Right cardiac atrium (tissue), 5 donors: Measurements from ENCODE around the gene PROM1. TPM values are rescaled to one million over a fixed set of nuclear protein-coding genes. Genes with fewer than 3 reads are reported as not detected.

Source experiments
- ATAC-seq, 2 donors: fragments of 200-7000 bp; cut with Tn5 transposase; one replicate each; pipeline versions ENCODE4 v1.8.0 to v1.9.1; 2020; ENCODE audit warnings: moderate library complexity in 2 of 2, mild to moderate bottlenecking in 1 of 2
- DNase-seq, 3 donors: peaks; one replicate each; pipeline ENCODE4 v3.0.0-alpha.2; 2020
- H3K27ac ChIP-seq: one replicate; pipeline ENCODE4 v1.5.1; 2013; ENCODE audit warnings: mild to moderate bottlenecking, low read length, control low read depth, moderate library complexity
- H3K27me3 ChIP-seq: one replicate; pipeline ENCODE4 v1.6.1; 2013; ENCODE audit not compliant: control insufficient read depth, insufficient read depth
- H3K4me1 ChIP-seq: one replicate; pipeline ENCODE4 v1.6.1; 2013; ENCODE audit warnings: low read length; ENCODE audit not compliant: control insufficient read depth, insufficient read depth
- H3K4me3 ChIP-seq: one replicate; pipeline ENCODE4 v1.5.1; 2013; ENCODE audit warnings: low read length, control low read depth
- H3K9me3 ChIP-seq: one replicate; pipeline ENCODE4 v1.6.1; 2013; ENCODE audit warnings: low read length; ENCODE audit not compliant: control insufficient read depth
- WGBS: extraction: QIAGEN DNeasy Blood & Tissue Kit; methylation state at CpG from one replicate; pipeline ENCODE4 v1.1.7; 2013; 5-methylcytosine and 5-hydroxymethylcytosine counted together
- intact Hi-C, 4 donors: fragments of 100-400 bp; cut with DNase I; formaldehyde crosslinking; loops; one replicate each; pipeline versions ENCODE4 v1.11.0 to v1.14.0; 2022 to 2023
- polyA plus RNA-seq: library from polyadenylated mRNA; stranded (reverse); fragments of 200-250 nt; gene quantifications from one replicate; pipeline ENCODE4 v1.2.3, GENCODE V29; 2013
- total RNA-seq, 4 donors: library from RNA; stranded (reverse); fragmentation: NEBNext Ultra II Directional; extraction: Animal tissue kit (Norgen Biotek cat#: 25700); gene quantifications; one replicate each; pipeline ENCODE4 v1.2.1, GENCODE V29; 2021
- donor health status: healthy with polysubstance abuse.
- donor health status: DM: no; HTN: yes; CAD: no.
- donor health status: DM: no; HTN: no; CAD: no.
- donor health status: DM: no; HTN: yes; CAD: no; lungs with severe emphysema.
- donor health status: DM: yes; HTN: yes; CAD: no.

The PROM1 gene
- total and polyA plus RNA-seq, 5 donors = 3.2 to 12.3 (median 5.6) TPM

DNA sequence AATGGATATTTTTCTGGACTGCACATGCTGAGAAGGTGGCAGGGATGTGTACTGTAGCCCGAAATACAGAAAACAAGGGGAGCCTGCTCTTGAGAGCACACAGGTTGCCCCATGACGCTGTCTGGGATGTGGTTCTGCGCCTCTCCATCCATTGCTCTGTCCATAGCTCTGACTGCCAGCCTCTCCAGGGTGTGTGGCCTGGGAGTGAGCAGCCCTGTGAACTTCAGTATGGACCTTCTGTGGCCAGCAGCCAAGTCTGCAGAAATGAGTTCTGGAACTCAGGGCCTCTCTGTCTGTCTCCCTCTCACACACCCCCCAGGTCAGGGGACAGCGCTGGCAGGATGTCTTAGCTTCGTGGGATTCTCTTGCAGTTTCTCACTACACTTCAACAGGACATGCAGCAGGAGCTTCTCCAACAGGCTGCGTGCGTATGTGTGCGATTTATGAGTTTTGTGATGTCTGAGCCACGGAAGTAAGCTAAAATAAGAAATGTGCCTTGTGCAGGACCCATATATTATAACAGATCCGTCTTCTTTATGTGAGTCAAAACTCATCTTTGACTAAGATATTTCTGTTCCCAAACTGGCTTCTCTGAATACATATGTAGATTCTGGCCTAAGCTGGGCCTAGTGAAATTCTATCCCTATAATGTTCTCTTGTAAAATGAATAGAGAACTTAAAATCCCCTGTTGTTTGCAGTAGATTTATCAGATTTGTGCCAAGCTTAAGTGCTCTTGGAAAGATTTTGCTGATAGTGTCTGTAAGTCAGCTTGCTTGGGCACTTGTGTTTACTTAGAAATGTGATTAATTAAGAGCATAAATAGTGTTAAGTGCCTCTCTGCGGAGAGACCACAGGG lies 40.0 kb downstream of the PROM1 start:
- 82% methylated on average over 11 of the region's 11 CpGs for WGBS
- no peaks in the 10 kb centered on the region for H3K9me3 ChIP-seq
- H3K4me3 ChIP-seq = no peak overlapping the region
- no peak overlapping the region for H3K27ac ChIP-seq
- no peaks in the 10 kb centered on the region for H3K27me3 ChIP-seq
- no peak for ATAC-seq
- intact Hi-C loops = no loop called here
- DNase-seq = no peak
- peaks cover 2% of the 10 kb centered on the region for H3K4me1 ChIP-seq

DNA sequence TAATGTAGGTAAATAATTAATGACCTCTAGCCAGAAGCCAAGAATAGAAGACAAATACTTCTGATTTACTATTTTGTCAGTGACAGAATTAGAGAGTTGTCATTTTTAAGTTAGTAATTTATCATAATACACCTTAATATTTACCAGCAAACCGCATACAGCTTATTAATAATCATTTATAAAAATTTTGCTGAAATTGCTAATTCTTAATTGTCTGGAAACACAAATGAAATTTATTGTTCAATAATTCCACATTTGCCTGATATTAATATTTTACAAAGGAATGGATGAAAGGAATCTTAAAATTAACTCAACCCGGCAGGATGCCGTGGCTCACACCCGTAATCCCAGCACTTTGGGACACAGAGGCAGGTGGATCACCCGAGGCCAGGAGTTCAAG lies 44.7 kb downstream of the PROM1 start:
- no peak for DNase-seq
- Histone ChIP-seq H3K27ac (no peak overlapping the region), H3K4me1 (peaks cover 2% of the 10 kb centered on the region), H3K27me3 (no peaks in the 10 kb centered on the region), H3K9me3 (no peaks in the 10 kb centered on the region), H3K4me3 (no peak overlapping the region)
- 96% methylated on average over 5 of the region's 5 CpGs for WGBS
- intact Hi-C loops = no loop called here
- no peak for ATAC-seq

DNA sequence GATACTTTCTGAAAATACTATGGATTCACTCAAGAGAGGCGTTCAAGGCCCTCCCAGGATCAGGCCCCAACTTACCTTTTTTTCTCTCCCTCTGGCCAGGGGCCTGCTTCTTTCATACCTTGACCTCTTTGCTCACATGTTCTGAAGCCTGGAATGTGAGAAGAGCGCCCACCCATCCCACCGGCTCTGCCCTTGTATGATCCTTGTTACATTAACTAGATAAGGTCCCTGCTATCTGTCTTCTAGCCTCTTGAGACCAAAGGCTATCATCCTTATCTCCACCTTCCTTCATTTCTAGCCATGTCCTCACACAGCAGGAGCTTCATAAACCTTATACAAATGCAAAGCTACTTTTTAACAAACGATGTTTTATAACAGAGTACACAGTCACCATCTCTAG lies 45.9 kb downstream of the PROM1 start:
- H3K9me3 ChIP-seq = no peaks in the 10 kb centered on the region
- ATAC-seq = no peak
- no peak for DNase-seq
- no peaks in the 10 kb centered on the region for H3K4me1 ChIP-seq
- WGBS = 82% methylated on average over 4 of the region's 4 CpGs
- no peak overlapping the region for H3K27ac ChIP-seq
- intact Hi-C loops = no loop called here
- no peak overlapping the region for H3K4me3 ChIP-seq
- H3K27me3 ChIP-seq = no peaks in the 10 kb centered on the region

DNA sequence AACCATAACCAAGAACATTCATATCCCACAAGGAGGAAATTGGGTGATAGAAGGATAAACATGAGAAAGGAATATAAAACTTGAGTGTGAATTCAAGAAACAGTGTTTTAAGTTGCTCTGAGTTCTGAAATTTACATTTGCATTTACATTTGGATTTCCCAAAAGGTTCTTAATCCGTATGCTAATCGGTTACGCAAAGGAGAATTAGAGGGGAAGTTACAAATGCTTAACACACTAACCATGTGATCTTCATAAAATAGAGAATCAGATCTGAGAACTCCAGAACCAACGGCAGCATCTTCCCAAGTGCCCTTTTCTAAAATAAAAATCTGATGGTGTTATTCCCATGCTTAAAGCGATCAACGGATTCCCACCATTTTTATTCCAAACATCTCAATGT lies 48.0 kb downstream of the PROM1 start:
- WGBS = 91% methylated on average over 6 of the region's 6 CpGs
- no peak overlapping the region for H3K4me3 ChIP-seq
- H3K9me3 ChIP-seq = no peaks in the 10 kb centered on the region
- DNase-seq (no peak), ATAC-seq (no peak)
- H3K27me3 ChIP-seq = no peaks in the 10 kb centered on the region
- intact Hi-C loops = no loop called here
- no peak overlapping the region for H3K27ac ChIP-seq
- H3K4me1 ChIP-seq = no peaks in the 10 kb centered on the region

DNA sequence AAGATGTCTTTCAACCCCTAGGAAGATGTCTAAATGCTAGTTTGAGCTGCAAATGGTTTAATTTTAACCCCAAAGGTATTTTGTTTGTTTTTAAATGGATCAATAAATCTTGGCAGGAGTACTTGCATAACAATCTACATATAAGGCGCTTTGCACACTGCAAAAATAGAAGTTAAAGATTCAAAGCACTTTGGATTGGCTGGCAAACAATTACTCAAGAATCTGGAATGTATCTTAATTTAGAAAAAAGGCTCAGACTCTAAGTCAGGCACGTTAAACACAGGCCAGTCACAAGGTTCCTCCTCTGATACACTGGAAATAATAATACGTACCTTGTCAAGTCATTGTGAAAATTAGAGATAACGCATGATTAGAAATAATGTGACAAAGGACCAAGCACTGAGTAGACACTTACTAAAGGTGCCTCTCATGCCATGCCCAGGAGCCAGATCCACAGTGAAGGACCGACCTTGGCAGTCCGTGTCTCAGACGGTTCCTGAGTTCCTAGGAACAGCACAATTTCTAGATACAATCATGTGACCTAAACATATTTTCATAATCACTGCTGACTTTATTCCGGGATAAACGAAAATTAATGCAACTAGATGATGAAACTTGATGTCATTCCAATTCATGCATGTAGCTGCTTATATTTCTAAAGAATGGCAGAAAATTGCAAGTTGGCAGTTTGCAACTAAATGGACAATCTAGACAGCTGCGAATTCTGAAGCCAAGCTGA lies 49.6 kb downstream of the PROM1 start:
- no peaks in the 10 kb centered on the region for H3K9me3 ChIP-seq
- DNase-seq (no peak), ATAC-seq (no peak)
- WGBS = 59% methylated on average over 10 of the region's 10 CpGs
- no peak overlapping the region for H3K27ac ChIP-seq
- H3K27me3 ChIP-seq = no peaks in the 10 kb centered on the region
- no peaks in the 10 kb centered on the region for H3K4me1 ChIP-seq
- no peak overlapping the region for H3K4me3 ChIP-seq
- intact Hi-C loops = no loop called here

DNA sequence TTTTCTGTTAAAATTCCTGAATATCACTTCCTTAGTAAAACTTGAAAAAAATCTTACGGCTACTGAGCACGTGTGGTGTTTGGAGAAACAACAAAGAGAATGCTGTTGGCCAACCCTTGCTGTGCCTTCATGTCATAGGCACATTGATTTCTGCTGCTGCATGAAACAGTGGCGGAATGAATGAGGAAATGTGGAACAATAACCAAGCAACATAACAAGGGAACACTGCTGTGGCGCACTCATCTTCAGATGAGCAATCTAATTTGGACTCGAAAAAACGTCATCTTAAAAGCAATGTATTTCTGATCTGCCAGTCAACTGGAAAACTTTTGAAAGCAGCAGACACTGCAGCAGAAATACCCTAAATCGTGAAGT lies 51.4 kb downstream of the PROM1 start:
- intact Hi-C loops = no loop called here
- no peak overlapping the region for H3K27ac ChIP-seq
- ATAC-seq = no peak
- H3K4me1 ChIP-seq = no peaks in the 10 kb centered on the region
- no peak overlapping the region for H3K4me3 ChIP-seq
- H3K27me3 ChIP-seq = no peaks in the 10 kb centered on the region
- 70% methylated on average over 7 of the region's 7 CpGs for WGBS
- DNase-seq = no peak
- H3K9me3 ChIP-seq = no peaks in the 10 kb centered on the region

DNA sequence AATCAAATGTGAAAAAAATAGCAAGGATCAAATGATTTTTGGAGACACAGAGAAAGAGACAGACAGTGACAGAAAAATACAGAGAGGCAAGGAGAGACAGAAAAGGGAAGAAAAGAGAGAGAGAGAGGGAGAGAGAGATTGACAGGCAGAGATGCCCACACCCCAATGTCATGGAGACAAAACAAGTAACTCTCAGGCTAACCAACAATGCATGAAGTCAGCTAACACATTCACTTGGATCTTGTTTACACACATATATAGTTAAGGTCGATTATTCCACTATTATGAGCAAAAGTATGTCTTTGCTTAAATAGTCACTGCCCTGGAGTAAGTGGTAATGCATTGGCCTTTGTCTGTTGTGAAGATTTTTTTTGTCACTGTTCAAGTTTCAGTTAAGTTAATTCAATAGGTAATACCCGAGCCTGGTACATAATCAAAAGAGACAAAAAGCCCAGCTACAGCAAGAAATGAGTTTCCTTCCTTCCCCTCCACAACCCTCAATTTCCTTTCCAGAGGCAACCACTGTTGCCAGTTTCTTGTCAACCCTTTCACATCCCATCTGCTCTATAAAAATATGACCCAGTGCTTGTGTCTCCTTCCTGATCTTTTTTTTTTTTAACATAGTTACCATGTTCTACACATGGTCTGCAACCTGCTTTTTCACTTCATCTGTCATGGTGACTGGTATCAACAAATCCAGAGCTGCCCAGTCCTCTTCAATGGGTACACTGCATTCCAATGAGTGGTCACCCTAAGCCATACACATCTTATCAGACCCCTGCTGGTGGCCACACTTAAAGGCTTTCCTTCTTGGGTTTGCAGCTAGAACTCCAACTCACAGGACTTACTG lies 52.1 kb downstream of the PROM1 start:
- 31% methylated on average over 2 of the region's 2 CpGs for WGBS
- ATAC-seq = no peak

DNA sequence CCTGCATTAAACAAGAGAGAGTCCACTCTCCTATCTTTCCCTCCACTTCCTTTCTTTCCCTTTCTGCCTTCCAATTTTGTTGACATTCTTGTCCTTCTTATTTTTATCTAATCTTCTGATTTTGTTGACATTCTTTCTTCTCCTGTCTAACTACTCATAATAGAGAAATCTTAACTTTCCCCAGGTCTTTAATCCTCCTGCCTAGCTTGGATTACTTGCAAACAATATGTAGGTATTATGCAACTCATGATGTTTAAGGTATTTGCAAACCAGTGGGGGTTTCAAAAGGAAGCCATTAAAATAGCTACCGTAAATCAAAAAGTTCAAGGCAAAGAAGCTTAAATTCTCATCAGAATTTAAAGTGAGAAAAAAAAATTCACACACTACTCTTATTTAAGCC lies 53.9 kb downstream of the PROM1 start:
- no peaks in the 10 kb centered on the region for H3K4me1 ChIP-seq
- WGBS = 81% methylated on average over 1 of the region's 1 CpG
- no peak overlapping the region for H3K27ac ChIP-seq
- H3K9me3 ChIP-seq = no peaks in the 10 kb centered on the region
- intact Hi-C loops = loop anchor here (5.0 to 10.0 kb wide), 4 partner anchors 135 to 237 kb away; no protein-coding TSS in a partner anchor
- DNase-seq (no peak), ATAC-seq (no peak)
- no peak overlapping the region for H3K4me3 ChIP-seq
- no peaks in the 10 kb centered on the region for H3K27me3 ChIP-seq

More for the DNA sequence above, 52.1 kb downstream of the PROM1 start:
- no peak overlapping the region for H3K27ac ChIP-seq
- no peak for DNase-seq
- H3K4me3 ChIP-seq = no peak overlapping the region
- no peaks in the 10 kb centered on the region for H3K9me3 ChIP-seq
- H3K27me3 ChIP-seq = no peaks in the 10 kb centered on the region
- H3K4me1 ChIP-seq = no peaks in the 10 kb centered on the region
- intact Hi-C loops = no loop called here

DNA sequence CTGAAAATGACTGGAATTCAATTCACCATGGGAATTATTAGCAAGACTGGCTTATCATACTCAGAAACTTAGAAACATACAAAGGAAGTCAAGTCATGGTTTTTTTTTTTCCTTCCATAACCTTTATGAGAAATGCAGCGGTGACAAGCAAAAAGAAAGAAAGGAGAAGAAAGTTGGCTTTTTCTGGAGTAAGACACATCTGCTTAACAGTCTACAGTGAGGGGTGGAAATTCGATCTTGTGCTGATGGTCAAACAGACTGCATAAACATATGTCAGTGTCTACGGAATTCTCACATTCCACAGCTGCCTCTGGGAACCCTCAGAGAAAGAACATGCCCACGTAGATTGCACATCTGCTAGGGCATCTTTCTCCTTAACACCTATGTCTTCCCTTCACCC lies 54.6 kb downstream of the PROM1 start:
- 31% methylated on average over 4 of the region's 4 CpGs for WGBS
- intact Hi-C loops = loop anchor here (5.0 to 10.0 kb wide), 4 partner anchors 136 to 238 kb away; no protein-coding TSS in a partner anchor
- ATAC-seq = no peak
- H3K4me3 ChIP-seq = no peak overlapping the region
- no peak overlapping the region for H3K27ac ChIP-seq
- DNase-seq = no peak
- H3K27me3 ChIP-seq = no peaks in the 10 kb centered on the region
- no peaks in the 10 kb centered on the region for H3K4me1 ChIP-seq
- H3K9me3 ChIP-seq = no peaks in the 10 kb centered on the region

DNA sequence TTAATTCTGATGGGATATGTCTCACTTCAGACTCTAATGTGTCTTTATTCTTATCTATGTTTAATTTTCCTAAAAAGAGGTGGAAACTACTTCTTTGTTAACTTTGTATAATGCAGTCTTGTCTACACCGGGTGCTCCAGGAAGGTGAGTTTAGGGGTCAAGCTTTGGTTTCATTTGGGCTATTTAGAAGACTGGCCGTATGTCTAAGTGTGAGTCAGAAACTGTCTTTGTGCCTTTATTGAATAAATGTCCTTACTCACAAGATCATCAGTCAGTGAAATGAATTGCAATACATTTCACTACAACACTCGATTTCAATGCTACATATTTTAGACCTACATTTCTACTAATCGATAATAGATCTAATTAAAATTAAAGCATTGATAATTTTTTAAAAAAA lies 56.2 kb downstream of the PROM1 start:
- Histone ChIP-seq H3K27me3 (no peaks in the 10 kb centered on the region), H3K4me1 (no peaks in the 10 kb centered on the region), H3K27ac (no peak overlapping the region), H3K4me3 (no peak overlapping the region), H3K9me3 (no peaks in the 10 kb centered on the region)
- intact Hi-C loops = loop anchor here (2.0 to 10.0 kb wide), 5 partner anchors 137 to 240 kb away; no protein-coding TSS in a partner anchor
- no peak for DNase-seq
- no peak for ATAC-seq
- 85% methylated on average over 4 of the region's 4 CpGs for WGBS
